SIG-M5 treated with dmso at 0.1 percent for 504 hours (cell line): ENCODE results near the gene ARHGEF12.
"Not testable (repeated sequence)": the region's sequence is repeated elsewhere in the genome, so short reads cannot be mapped to it uniquely, and the experiment has no call there.

Experiments
- DNase-seq: peaks from one replicate; lab custom pipeline; 2025; ENCODE audit not compliant: unreplicated experiment; lab: John Stamatoyannopoulos, UW

Gene ARHGEF12

GRCh38 chr11:120489799-120490198 lies 153.6 kb downstream of the ARHGEF12 start:
- no peak for DNase-seq

- DNase-seq = no peak
Measured at GRCh38 chr11:120492486-120492885, 156.3 kb downstream of the ARHGEF12 start.

GRCh38 chr11:120494595-120494994 lies 158.4 kb downstream of the ARHGEF12 start:
- DNase-seq = no peak

GRCh38 chr11:120499088-120499487 lies 162.9 kb downstream of the ARHGEF12 start:
- DNase-seq = no peak

- DNase-seq = no peak
Measured at GRCh38 chr11:120499859-120500258, 163.6 kb downstream of the ARHGEF12 start.

- DNase-seq = no peak
Measured at GRCh38 chr11:120500414-120501071, 164.3 kb downstream of the ARHGEF12 start.

- DNase-seq = no peak
Measured at GRCh38 chr11:120501440-120501839, 165.2 kb downstream of the ARHGEF12 start.

GRCh38 chr11:120501976-120502755 lies 166.0 kb downstream of the ARHGEF12 start:
- DNase-seq = no peak

GRCh38 chr11:120503529-120503928 lies 167.3 kb downstream of the ARHGEF12 start:
- DNase-seq = not testable (repeated sequence)

- no peak for DNase-seq
Measured at GRCh38 chr11:120505801-120506425, 169.7 kb downstream of the ARHGEF12 start.

GRCh38 chr11:120509346-120510053 lies 173.3 kb downstream of the ARHGEF12 start:
- no peak for DNase-seq

- DNase-seq = no peak
Measured at GRCh38 chr11:120510406-120511115, 174.3 kb downstream of the ARHGEF12 start.

GRCh38 chr11:120511116-120511819 lies 175.1 kb downstream of the ARHGEF12 start, which contains the start of gene GRIK4:
TSS of gene GRIK4 (plus strand) at chr11:120511748. CDS start at chr11:120660319, 148,571 bp downstream.
- DNase-seq = peak; percentile 29

- no peak for DNase-seq
Measured at GRCh38 chr11:120511820-120512738, 175.9 kb downstream of the ARHGEF12 start.

- DNase-seq = no peak
Measured at GRCh38 chr11:120512739-120513435, 176.7 kb downstream of the ARHGEF12 start.

- no peak for DNase-seq
Measured at GRCh38 chr11:120513436-120514315, 177.5 kb downstream of the ARHGEF12 start.

GRCh38 chr11:120514541-120515121 lies 178.4 kb downstream of the ARHGEF12 start:
- DNase-seq = no peak
